ENCODE measurements around the gene ELMOD3.
A peak's percentile ranks its signal among the peaks of the same experiment; 100 is the strongest.
"Not testable (repeated sequence)": the region's sequence is repeated elsewhere in the genome, so short reads cannot be mapped to it uniquely, and the experiment has no call there.

ELMOD3 gene

DNA sequence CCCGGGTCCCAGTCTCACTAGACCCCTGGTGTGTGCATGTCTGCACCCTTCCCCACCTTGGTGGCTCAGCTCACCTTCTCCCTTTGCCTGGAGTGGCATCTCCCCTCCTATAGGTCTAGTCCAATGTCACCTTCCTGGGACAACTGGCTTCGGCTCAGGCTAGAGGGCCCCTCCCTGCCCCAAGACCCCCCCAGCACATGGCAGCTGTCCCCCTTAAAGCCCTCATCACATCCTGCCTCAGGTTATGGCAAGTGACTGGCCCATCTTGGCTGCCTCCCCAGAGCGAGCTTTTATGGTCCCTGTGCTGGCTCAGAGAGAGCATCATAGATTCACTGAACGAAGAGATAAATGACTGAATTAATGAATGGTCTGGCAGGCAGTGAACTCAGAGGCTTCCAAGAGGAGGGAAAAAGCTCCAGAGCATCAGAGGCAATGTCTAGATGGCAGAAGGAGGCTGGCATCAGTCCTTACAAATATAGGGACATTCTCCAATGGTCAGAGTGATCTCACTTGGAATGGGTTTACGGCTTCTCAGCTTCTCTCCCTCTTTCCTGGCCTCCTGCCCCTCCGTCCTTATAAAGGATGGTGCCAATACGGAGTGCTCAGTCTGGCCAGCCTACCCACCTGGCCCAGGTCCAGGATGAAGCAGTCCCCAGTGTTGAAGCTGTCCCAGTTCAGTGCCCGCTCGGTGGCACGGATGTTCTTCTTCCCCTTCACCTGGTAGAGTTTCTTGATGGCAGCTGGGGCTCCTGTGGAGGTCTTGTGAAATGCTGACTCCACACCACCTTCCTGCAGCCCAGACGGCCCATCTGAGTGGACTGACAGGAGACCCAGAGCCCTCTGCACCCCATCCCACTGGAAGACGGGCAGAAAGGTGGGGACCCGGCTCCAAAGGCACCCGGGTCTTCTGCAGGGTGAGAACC lies 46.2 kb downstream of the ELMOD3 start:
- peak in 5 of 58 donors; percentile 12 to 34 (median 18) for DNase-seq

DNA sequence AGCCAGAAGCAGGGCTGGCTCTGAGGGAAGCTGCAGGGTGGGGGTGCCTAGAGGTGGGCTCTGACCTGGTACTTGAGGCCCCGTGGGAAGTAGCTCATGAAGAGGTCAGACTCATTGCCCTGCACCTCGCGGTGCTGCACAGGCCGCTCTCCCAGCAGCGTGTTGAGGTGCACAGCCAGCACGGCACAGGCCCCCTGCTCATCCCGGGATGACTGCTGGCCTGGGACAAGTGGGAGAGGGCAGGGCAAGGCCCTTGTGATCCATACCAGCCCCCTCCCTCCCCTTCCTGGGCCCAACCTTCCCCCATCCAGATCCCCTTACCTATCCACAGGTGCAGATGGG lies 46.9 kb downstream of the ELMOD3 start:
- DNase-seq = no peak

DNA sequence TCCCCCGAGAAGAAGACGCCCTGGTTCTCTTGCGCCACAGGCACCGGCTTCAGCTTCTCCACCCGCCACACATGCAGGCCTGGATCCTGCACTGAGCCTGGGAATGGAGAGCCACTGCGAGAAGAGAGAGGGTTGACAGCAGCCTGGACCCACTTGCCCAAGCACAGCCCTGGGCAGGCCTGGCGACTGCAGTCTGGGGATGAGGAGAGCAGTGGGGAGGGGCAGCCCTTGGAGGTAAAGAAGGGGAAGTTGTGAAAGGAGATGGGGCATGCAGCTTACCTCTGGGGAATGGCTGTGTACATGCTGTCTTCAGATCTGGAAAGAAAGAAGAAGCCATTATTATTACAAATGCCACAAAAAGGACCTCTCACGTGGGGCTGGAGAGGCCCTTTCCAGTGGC lies 47.3 kb downstream of the ELMOD3 start:
- no peak for DNase-seq

DNA sequence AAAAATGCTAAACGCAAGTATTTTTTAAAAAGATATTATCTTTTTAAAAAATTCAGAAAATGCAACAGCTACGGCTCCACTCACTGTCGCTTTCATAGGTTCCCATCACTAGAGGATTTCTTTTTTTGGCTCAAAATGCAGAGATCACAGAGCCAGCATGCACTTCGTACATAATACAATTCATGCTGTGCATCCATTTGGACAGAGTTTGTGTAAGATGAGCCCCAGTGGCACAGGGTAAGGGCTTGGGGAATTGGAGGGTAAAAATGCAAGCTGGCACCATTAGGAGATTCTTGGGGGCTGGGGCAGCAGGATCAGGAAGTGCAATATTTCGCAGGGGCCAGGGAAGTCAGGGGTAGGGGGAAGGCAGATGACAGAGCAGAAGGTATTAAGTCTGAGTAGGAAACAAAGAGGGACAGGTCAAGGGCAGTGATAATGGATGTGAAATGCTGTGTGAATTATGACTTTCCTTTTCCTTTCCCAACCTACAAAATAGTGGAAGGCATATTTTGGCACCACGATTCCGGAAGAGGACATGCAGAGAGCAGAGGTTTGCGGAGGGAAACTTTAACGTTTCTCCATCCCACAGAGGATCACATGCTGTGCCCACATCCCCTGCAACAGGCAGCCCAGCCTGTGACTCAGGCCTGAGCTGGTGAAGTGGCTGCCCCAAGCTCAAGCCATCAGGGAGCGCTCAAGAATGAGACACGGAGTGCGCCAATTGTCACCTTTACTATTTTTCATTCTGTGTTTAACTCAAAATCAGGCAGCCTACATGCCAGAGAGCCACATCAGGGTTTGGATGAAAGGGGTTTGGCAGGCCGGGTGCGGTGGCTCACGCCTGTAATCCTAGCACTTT lies 50.9 kb downstream of the ELMOD3 start:
- DNase-seq = peak in 10 of 58 donors; percentile 13 to 46 (median 21)

DNA sequence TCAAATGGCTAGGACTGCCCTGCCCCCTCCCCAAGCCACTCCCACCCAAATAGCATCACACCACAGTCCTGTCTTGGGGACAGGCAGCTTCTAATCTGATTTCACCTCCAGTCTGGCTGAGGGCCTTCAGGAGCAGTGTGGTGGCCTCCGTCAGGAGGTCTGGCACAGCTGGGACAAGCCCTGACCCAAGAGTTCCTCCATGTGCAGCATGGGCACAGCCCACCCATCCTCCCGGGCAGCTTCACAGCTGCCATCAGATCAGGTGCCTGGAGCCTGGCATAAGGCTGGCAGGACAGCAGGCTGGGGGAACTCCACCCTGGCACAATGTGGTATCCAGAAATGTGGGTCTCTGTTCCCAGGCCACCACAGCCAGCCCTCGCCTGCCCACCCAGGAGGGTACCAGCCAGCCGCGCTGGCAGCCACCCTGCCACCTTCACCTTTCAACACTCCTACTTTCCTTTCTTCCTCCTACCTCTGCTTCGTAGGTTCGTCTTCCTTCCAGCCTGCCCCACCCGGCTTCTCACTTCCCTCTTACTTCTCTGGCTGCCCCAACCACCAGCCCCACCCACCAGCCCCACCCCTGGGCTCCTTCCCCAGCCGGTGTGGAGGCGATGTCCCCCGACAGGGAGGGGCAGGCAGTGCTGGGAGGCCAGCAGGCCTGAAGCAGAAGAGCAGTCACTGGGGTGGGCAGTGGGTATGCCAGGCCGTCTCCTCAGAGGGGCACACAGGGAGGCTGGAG lies 55.4 kb downstream of the ELMOD3 start, which contains the start of gene CAPG:
CAPG (minus strand) TSS at position 522 of the 739 bp plus-strand sequence. CDS start 8,221 bp downstream, outside the sequence.
- peak in 4 of 58 donors; percentile 20 to 42 (median 22) for DNase-seq

DNA sequence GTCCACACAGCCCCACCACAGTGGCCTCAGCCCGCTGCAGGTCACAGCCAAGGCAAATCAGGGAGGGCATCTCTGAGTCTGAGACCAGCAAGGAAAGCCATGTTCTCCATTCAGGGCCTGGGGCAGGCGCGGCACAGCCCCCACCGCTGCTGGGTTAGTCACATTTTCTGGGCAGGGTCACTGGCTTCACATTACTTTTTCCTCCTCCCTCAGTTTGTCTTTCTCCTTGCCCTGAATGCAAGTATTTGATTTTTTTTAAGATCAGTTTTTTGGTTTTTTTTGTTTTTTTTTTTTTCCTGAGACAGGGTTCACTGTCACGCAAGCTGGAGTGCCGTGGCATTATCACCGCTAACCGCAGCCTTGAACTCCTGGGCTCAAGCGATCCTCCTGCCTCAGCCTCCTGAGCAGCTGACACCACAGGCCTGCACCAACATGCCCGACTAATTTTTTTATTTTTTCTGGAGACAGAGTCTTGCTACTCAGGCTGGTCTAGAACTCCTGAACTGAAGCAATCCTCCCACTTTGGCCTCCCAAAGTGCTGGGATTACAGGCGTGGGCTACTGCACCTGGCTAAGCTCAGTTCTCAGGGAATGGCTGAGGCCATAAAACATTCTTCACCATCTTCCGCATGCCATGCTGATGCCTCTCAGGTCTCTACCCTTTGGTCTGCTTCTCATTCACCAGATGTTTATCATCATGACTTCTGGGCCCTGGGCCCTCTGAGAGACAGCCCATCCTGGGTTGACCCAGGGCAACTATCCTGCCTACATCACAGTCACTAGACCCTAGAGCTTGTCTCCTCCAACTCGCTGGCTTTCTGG lies 56.2 kb downstream of the ELMOD3 start:
- no peak for DNase-seq

DNA sequence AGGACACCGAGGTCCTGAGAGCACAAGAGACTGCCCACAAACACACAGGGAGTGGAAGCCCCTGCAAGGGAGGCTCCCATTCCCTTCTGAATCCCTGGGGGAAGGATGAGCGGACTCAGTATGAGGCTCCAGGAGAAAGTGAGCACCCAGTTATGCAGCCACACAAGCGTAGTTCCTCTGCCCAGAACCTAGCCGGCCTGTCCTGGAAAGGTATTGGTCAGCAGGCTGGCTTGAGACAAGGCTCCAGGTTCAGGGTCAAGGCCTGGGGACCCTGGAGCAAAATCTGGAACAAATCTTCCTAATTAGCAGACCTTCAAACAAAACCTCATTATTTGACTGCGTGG lies 56.8 kb downstream of the ELMOD3 start:
- DNase-seq = no peak

DNA sequence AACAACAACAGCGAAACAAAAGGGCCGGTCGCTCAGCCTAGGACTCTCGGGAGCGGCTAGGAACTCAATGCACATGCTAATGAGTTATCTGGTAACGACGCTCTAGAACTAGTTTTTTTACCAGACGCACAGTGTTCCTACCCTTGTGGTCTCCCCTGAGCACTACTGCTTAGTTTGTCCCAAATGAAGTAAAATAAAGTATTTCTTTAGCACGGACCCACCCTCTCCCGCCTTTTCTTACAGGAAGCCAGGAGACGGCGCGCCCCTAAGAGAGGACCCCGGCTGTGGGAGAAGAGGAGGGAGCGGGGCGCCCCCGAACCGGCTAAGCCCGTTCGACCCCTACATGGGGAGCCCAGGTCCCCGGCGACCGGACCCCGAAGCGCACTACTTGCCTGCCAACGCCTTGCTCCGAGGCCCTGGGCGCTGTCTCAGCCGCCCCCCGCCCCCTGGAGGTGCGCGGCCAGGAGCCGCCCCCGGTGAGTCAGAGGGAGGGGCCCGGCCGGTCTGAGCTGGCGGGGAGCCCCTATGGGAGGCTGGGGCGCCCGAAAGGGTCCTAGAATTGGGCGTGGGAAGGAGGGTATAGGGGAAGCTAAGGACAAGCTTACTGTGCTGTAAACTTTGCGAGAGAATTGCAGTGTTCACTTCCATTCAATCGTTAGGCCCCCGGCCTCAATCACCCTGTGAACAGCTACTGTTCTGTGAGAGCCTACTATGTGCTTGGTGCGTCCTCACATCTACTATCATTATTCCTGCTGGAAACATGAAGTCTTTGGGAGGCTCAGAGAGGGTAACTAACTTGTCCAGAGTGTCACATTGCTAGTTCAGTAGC lies 59.2 kb downstream of the ELMOD3 start:
- peak in 2 of 58 donors; percentile 26 to 51 for DNase-seq

DNA sequence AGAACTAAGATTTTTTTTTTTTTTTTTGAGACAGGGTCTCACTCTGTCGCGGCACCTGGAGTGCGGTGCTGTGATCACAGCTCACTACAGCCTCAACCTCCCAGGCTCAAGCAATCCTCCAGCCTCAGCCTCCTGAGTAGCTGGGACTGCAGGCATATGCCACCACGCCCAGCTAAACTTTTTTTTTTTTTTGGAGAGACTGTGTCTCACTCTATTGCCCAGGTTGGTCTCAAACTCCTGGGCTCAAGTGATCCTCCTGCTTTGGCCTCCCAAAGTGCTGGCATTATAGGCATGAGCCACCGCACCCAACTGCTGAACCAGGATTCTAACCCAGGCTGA lies 59.8 kb downstream of the ELMOD3 start:
- DNase-seq = not testable (repeated sequence)

DNA sequence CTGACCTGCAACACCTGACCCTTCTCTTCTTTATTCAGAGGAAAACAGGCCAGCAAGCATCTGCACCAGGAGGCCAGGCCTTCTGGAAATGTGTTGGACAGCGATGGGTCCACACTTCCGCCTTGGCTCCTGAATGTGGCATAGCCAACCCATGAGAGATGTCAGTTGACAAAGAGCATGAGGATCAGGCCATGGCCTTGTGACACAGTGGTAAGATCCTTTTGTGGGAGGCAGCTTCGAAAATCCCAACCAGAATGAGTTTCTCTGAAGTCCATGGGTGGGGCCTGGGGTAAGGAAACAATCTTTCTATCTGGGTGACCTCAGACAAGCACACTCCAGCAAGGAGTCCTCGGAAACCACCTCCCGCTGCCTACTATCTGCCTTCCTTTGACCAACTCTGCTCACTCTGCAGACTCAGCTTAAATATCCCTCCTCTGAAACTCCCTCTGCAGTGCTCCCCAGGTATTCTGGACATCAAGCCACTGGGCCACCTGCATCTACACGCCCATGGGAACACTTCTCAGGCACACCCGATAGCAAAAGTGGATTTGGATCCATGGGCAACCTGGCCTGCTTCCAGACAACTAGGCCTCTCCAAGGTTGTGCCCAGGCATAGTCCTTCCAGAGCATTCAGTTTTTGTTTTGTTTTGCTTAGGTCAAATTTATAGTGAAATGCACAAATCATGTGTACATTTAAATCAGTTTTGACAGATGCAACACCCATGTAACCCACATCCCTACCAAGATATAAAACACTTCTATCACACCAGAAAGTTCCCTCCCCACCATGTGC lies 60.4 kb downstream of the ELMOD3 start:
- DNase-seq = no peak

DNA sequence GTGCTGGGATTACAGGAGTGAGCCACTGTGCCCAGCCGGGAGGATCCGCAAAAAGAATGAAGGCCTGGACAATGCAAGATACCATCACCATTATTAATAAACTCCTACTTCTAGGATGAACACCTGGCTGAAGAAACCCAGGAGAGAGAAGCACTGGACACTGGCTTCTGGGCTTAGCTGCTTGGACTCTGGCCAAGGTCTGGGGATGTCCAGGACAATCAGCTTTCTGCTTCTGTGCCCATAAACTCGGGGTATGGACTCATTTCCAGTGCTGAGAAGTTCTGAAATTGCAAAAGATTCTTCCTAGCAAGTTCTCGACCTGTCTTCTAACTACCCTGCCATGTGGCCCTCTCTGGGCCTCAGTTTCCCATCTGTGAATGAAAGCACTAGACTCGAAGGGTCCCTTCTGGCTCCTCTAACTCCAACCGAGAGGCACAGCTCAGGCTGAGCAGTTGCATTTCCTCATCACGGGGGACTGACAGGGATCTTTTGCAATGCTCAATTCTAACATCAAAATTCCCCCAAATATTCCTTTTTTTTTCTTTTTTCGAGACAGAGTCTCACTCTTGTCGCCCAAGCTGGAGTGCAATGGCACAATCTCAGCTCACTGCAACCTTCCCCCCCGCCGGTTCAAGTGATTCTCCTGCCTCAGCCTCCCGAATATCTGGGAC lies 61.5 kb downstream of the ELMOD3 start:
- DNase-seq = no peak

DNA sequence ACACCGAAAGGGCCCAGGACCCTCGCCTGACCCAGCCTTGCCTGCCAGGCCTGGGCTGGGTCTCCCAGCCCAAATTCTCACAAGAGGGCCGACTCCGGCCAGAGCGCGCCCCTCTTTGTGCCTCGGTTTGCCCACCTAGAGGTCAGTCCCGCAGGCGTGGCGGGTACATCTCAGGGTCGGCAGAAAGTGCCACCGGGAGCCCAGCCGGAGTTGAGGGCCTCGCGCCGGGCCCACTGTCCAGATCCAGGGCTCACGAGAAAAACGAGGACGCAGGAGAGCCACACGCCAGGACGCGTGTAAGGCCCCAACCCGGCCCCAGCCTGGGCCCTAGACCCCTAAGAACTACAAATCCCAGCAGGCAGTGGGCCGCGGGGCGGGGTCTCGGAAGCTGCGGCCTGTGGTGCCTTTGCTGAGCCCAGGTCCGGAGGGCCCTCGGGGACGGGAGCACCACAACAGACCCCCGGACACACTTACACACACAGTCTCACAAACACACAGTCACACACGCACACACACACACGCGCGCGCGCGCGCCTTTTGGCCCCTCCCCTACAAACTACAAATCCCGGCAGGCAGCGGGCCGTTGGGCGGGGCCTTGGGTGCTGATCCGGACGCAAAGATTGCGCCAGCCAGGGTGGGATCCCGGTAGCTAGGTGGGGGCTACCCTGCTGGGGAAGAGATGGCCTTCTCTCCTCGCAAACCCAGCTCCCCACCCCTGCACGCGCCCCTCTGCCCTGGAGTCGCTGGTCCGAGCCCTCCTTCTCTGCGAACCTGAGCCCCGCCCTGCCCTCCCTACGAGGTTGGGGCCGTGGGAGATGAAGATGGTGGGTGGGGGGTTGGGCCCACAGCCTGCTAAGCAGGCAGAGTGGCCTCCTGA lies 63.8 kb downstream of the ELMOD3 start, which contains the start of gene SH2D6:
SH2D6 (plus strand) TSS at position 583 of the 877 bp plus-strand sequence. CDS start 10,752 bp downstream, outside the sequence.
- peak in 57 of 58 donors; percentile 58 to 95 (median 86) for DNase-seq

DNA sequence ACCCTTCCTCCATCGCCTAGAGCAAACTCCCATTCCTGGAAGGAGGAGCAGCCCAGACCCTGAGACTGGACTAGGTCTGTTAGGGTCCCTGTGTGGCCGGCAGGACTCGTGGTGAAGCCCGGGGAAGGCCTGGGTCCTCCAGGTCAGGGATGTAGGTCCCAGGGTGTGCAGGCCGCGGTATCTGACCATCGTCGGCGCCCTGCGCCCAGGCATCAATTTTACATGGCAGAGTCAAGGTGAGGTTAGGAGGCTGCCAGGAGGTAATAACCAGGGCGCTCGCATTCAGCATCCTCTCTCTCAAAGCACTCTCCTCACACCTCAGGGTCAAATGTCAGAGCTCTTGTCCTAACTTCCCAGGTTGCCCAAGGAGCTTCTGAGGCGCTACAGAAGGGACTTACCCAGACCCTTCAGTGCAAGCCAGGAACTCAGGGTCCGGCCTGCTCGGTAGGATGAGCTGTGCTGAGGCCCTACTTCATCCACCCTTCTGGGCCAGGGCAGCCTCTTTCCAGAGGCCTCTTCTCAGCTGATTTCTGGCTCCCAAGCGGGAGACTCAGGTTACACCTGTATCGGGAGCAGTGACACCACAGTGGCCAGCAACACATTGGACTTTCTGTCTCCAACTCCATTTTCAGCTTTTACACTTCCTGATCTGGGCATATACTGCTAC lies 64.6 kb downstream of the ELMOD3 start:
- peak in 3 of 58 donors; percentile 49 to 70 (median 68) for DNase-seq

DNA sequence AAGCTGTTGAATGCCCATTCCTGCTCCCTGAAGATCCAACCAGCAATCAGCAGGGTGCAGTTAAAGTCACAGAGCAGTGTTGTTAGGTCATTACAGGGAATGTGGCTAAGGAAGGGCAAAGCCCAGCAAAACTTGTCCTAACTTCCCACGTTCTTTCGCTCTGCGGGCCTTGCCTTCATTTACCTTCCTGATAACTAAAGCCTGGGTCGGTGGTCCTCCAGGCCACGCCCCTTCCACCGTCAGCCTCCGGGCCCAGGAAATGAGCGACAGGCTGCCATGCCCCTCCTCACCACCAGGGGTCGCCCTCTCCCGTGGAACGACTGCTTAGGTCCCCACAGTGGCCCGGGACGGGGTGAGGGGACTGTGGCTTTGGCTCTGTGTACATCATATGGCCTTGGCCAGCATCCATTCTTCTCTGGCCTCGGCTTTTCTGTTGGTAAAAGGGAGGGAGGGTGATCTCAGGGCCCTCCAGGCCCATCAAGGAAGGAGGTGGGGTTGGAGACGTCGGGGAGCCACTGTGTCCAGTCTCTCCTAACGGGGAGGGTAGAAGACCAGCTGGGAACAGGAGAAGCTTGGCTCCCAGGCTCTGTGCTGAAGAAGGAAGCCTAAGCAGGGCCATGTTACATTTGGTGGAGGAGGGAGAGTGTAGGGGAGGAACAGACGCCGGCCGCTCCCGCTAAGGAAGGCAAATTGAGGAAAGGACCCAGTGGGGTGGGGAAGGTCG lies 66.1 kb downstream of the ELMOD3 start:
- DNase-seq = peak; percentile 24 to 96 (median 84)

DNA sequence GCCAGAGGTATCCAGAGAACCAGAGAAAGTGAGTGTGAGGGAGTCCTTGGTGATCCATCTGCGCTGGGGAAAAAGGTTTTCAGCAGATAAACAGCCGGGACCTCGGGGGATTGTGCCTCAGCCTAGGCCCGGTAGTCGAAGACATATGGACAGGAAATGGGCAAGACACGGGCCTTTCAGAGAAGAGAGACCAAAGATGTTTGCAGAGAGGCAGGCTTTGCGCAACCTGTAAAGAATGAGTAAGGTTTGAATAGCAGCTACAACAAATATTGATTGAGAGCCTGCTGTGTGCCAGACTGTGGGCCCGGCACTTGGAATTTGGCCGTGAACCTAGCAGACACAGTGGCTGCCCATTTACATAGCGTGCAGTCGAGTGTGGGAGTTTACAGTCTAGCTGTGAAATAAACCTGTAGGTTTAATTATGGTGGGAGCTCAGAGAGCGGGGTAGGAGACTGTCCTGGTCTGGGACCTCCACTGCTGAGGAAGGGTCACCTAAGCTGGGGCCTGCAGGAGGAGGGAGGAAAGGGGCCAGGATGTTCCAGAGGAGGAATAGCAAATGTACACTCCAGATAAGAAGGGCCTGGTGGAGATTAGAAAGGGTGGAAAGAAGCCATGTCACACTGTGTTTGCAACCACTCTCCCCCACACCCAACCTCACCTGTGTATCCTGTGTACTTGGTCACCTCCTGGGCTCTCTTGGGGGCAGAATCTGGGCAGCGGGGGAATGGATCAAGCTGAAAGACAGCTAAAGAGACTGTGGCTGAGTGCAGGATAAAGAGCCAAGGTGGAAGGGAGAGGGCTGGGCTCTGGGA lies 66.9 kb downstream of the ELMOD3 start:
- peak in 6 of 58 donors; percentile 32 to 62 (median 52) for DNase-seq

Data from anterior cingulate cortex (tissue), 58 donors.